ENCODE results near the gene ARVCF. TPM values are rescaled to one million over a fixed set of nuclear protein-coding genes. Genes with fewer than 3 reads are reported as not detected.

ARVCF gene
- total and polyA plus RNA-seq, 9 of the 15 experiments (the other 6 are each of a cell fraction or from before 2014, with no cell fraction given), result 0.03 to 97.4 (median 15.6) TPM

- Histone ChIP-seq H3K9me3 (replicated peaks; ENCODE audit: control insufficient read depth, insufficient read depth, low read depth, low read length) (peaks cover 1% of the 10 kb centered on the region; the same call in 1 of the 2 replicates), H3K36me3 (ENCODE audit: control insufficient read depth, insufficient read depth, low read length) (peaks cover 81% of the 10 kb centered on the region), H3K4me3 (no peak overlapping the region), H4K20me1 (replicated peaks; ENCODE audit: control insufficient read depth, insufficient read depth, low read length) (peaks cover 2% of the 10 kb centered on the region; the same call in 1 of the 2 replicates), H3K79me2 (ENCODE audit: control insufficient read depth, insufficient read depth, low read length) (no peaks in the 10 kb centered on the region), H3K4me2 (ENCODE audit: insufficient read depth, low read length) (no peak overlapping the region), H3K27ac (ENCODE audit: extremely low read depth, low read depth, low read length) (no peak overlapping the region), H3K27me3 (ENCODE audit: control insufficient read depth in 2 of 2, insufficient read depth in 2 of 2, low read length in 2 of 2) (no peaks in the 10 kb centered on the region), H3K9ac (ENCODE audit: insufficient read depth in 1 of 2, low read depth in 2 of 2, low read length in 2 of 2) (peak overlapping the region in 1 of 2 experiments; percentile 56; a peak in 2 of 4 replicates), H3K4me1 (replicated peaks in 1 of 2; ENCODE audit: control insufficient read depth in 2 of 2, insufficient read depth in 2 of 2, low read length in 2 of 2) (peaks cover 16 to 61% of the 10 kb centered on the region in 2 experiments), H2AFZ (ENCODE audit: low read depth, low read length) (no peak overlapping the region), H3K9me1 (ENCODE audit: control insufficient read depth, insufficient read depth, low read length) (peaks cover 14% of the 10 kb centered on the region)
- TF ChIP-seq ZBTB40 (IDR thresholded peaks at IDR 0.05), result no peak
- TF ChIP-seq ZBTB40 (CRISPR knock-in tag; IDR thresholded peaks at IDR 0.05), result no peak
- TF ChIP-seq CHD1 (IDR thresholded peaks at IDR 0.05; ENCODE audit: low read length), result peak; percentile 49
- TF ChIP-seq RFX5 (IDR thresholded peaks at IDR 0.05; ENCODE audit: low read depth, low read length), result no peak
- no peak for FAIRE-seq
- no TSS peak for BruUV-seq (replicated peaks)
- POLR2A ChIA-PET, result interaction anchor here (0.6 to 3.3 kb wide), 4 partner anchors 9 to 32 kb away, joined by 3 to 10 read pairs (median 6); no protein-coding TSS in a partner anchor
- in situ Hi-C loops (cut with MboI) (no loop called here), intact Hi-C loops (cut with micrococcal nuclease) (no loop called here)
- no peak for ATAC-seq
- CTCF ChIA-PET (ENCODE audit: low intra/inter-chr PET ratio), result no interaction called here
- 91% methylated on average over 12 of the region's 12 CpGs for WGBS (ENCODE audit: insufficient coverage, low coverage, missing lambda C conversion rate)
- DNase-seq (ENCODE audit: extremely low read depth in 1 of 4, low spot score in 3 of 4), result no peak
These were observed 37.4 kb upstream of the ARVCF start for GRCh38 chr22:20054034-20054427.

Data from K562 (cell line).